ENCODE results near the gene PTOV1. TPM values are rescaled to one million over a fixed set of nuclear protein-coding genes. Genes with fewer than 3 reads are reported as not detected.
A peak's percentile ranks its signal among the peaks of the same experiment; 100 is the strongest.

Gene PTOV1
- total and polyA plus RNA-seq, 2 of the 13 experiments (the other 11 are each of a cell fraction or from before 2014, with no cell fraction given), result 63.5 to 68.5 TPM

- peak; percentile 44 for TF ChIP-seq RBFOX2 (IDR thresholded peaks at IDR 0.05; ENCODE audit: low read depth, low read length)
- TF ChIP-seq AGO2 (optimal IDR thresholded peaks at IDR 0.05; ENCODE audit: low read depth, low read length), result peak; percentile 79
Measured at GRCh38 chr19:49889687-49890348, 38.9 kb downstream of the PTOV1 start (continued).

GRCh38 chr19:49890349-49891311 lies 39.7 kb downstream of the PTOV1 start:
- no peak for FAIRE-seq
- POLR2A ChIA-PET, result interaction anchor here (0.7 kb wide), 1 partner anchor 38 kb away, joined by 3 read pairs; the partner anchor contains the start of genes ATF5 and NUP62

More at GRCh38 chr19:49890349-49891311, 39.7 kb downstream of the PTOV1 start:
- Histone ChIP-seq H3K9me3 (ENCODE audit: low read length) (no peaks in the 10 kb centered on the region), H3K4me1 (ENCODE audit: insufficient read depth, low read length) (no peaks in the 10 kb centered on the region), H4K20me1 (ENCODE audit: insufficient read depth, low read length) (no peaks in the 10 kb centered on the region), H3K9ac (ENCODE audit: insufficient read depth, low read depth, low read length) (no peak overlapping the region), H3K36me3 (replicated peaks in 1 of 2; ENCODE audit: control insufficient read depth in 1 of 2, insufficient read depth in 2 of 2, low read length in 2 of 2) (no peaks in the 10 kb centered on the region; a peak in 1 of 5 replicates), H3K27me3 (ENCODE audit: control insufficient read depth in 1 of 2, insufficient read depth in 2 of 2, low read length in 2 of 2) (peaks cover 3 to 5% of the 10 kb centered on the region in 2 experiments; a peak in 3 of 5 replicates), H2AFZ (ENCODE audit: low read length) (no peak overlapping the region), H3K27ac (ENCODE audit: extremely low read length, insufficient read depth, low read length) (no peak overlapping the region), H3K79me2 (ENCODE audit: insufficient read depth, low read length) (no peaks in the 10 kb centered on the region), H3K4me3 (replicated peaks in 1 of 3; ENCODE audit: insufficient read depth in 1 of 3, low read depth in 2 of 3, low read length in 3 of 3) (no peak overlapping the region), H3K4me2 (ENCODE audit: low read depth, low read length) (no peak overlapping the region)
- in situ Hi-C loops (cut with HindIII; ENCODE audit: extremely low pct_ligation_motif_present, low pct_unique_long_range_greater_than_20kb) (no loop called here), intact Hi-C loops (cut with micrococcal nuclease; ENCODE audit: unreplicated experiment) (no loop called here)
- no peak; the same call in 2 of the 3 replicates for ATAC-seq
- no TSS peak for BruUV-seq (replicated peaks)
- no peak for DNase-seq (ENCODE audit: low spot score)
- TF ChIP-seq ZBTB33 (CRISPR knock-in tag; IDR thresholded peaks at IDR 0.05), result peak; percentile 97
- no peak for TF ChIP-seq ZNF484 (CRISPR knock-in tag; IDR thresholded peaks at IDR 0.05; ENCODE audit: borderline replicate concordance, low read depth)
- TF ChIP-seq ZNF205 (CRISPR knock-in tag; IDR thresholded peaks at IDR 0.05), result no peak
- WGBS (ENCODE audit: low lambda C conversion rate), result 88% methylated on average over 47 of the region's 69 CpGs
- CTCF ChIA-PET (ENCODE audit: low intra/inter-chr PET ratio, low total read pairs), result no interaction called here

Measured in HepG2 (cell line).